Colonic mucosa (tissue), 4 donors: ENCODE measurements around the gene SSTR5. TPM values are rescaled to one million over a fixed set of nuclear protein-coding genes. Genes with fewer than 3 reads are reported as not detected.

Experiments used
- DNase-seq: peaks from one replicate; pipeline ENCODE4 v3.0.0-alpha.2; 2020
- H3K27ac ChIP-seq: fragments of 200-600 bp; one replicate; pipeline ENCODE4 v1.8.0; 2021
- H3K27me3 ChIP-seq: fragments of 200-600 bp; one replicate; pipeline ENCODE4 v1.8.0; 2021
- H3K36me3 ChIP-seq: fragments of 200-600 bp; one replicate; pipeline ENCODE4 v1.8.0; 2021
- H3K4me1 ChIP-seq: fragments of 200-600 bp; one replicate; pipeline ENCODE4 v1.8.0; 2021; ENCODE audit warnings: mild to moderate bottlenecking
- H3K4me3 ChIP-seq: fragments of 200-600 bp; one replicate; pipeline ENCODE4 v1.8.0; 2021
- H3K9ac ChIP-seq, 2 donors: one replicate each; pipeline ENCODE4 v1.7.0; 2013; ENCODE audit warnings: control low read depth in 2 of 2, low read depth in 2 of 2, low read length in 2 of 2
- H3K9me3 ChIP-seq: fragments of 200-600 bp; one replicate; pipeline ENCODE4 v1.8.0; 2021
- CTCF ChIP-seq: fragments of 200-600 bp; IDR thresholded peaks from one replicate; pipeline ENCODE4 v1.8.0; 2022; ENCODE audit warnings: antibody characterized with exemption, mild to moderate bottlenecking
- intact Hi-C: fragments of 100-400 bp; cut with DNase I; formaldehyde crosslinking; loops from one replicate; pipeline ENCODE4 v1.14.1; 2022
- total RNA-seq, 2 donors: library from RNA; stranded (reverse); fragmentation: NEBNext Ultra II Directional in 1 of 2; extraction: Animal tissue kit (Norgen Biotek cat#: 25700) in 1 of 2; gene quantifications; one replicate each; pipeline ENCODE4 v1.2.1, GENCODE V29; 2021
- donor health status: healthy.
- donor health status: DM: no; HTN: no; CAD: no.
- donor health status: DM: no; HTN: no; CAD: no.

SSTR5 gene
- total RNA-seq, 2 donors from 2014 or later: 0.24 to 0.37 TPM

GRCh38 chr16:1055557-1055924 is 17.0 kb upstream of the SSTR5 start:
- intact Hi-C loops: loop anchor here (2.0 to 5.0 kb wide), 2 partner anchors 241 to 343 kb away; no protein-coding TSS in a partner anchor
- H3K27me3 ChIP-seq: no peaks in the 10 kb centered on the region
- no peak for TF ChIP-seq CTCF

GRCh38 chr16:1056196-1056595 is 16.4 kb upstream of the SSTR5 start:
- intact Hi-C loops: loop anchor here (2.0 to 5.0 kb wide), 2 partner anchors 45 to 344 kb away; no protein-coding TSS in a partner anchor
- H3K4me3 ChIP-seq: no peak overlapping the region
- H3K27me3 ChIP-seq: no peaks in the 10 kb centered on the region
- no peaks in the 10 kb centered on the region for H3K9me3 ChIP-seq
- H3K4me1 ChIP-seq: no peaks in the 10 kb centered on the region
- no peaks in the 10 kb centered on the region for H3K36me3 ChIP-seq
- no peak for TF ChIP-seq CTCF
- H3K9ac ChIP-seq: no peak overlapping the region
- DNase-seq: no peak
- no peak overlapping the region for H3K27ac ChIP-seq

More at GRCh38 chr16:1055557-1055924, 17.0 kb upstream of the SSTR5 start:
- H3K9me3 ChIP-seq: no peaks in the 10 kb centered on the region
- H3K4me3 ChIP-seq: no peak overlapping the region
- H3K9ac ChIP-seq: no peak overlapping the region
- no peaks in the 10 kb centered on the region for H3K4me1 ChIP-seq
- no peak for DNase-seq
- H3K36me3 ChIP-seq: no peaks in the 10 kb centered on the region
- H3K27ac ChIP-seq: no peak overlapping the region

- Histone ChIP-seq H3K4me1 (no peaks in the 10 kb centered on the region), H3K36me3 (no peaks in the 10 kb centered on the region), H3K9ac (no peak overlapping the region), H3K27ac (no peak overlapping the region), H3K4me3 (no peak overlapping the region), H3K9me3 (no peaks in the 10 kb centered on the region), H3K27me3 (no peaks in the 10 kb centered on the region)
- peak; percentile 51 for DNase-seq
- intact Hi-C loops: loop anchor here (2.0 to 5.0 kb wide), 2 partner anchors 43 to 345 kb away; no protein-coding TSS in a partner anchor
- peak; percentile 93 for TF ChIP-seq CTCF
Observed at GRCh38 chr16:1057252-1057932, 15.2 kb upstream of the SSTR5 start.

GRCh38 chr16:1058216-1058615 is 14.3 kb upstream of the SSTR5 start:
- DNase-seq: no peak
- Histone ChIP-seq H3K36me3 (no peaks in the 10 kb centered on the region), H3K4me1 (no peaks in the 10 kb centered on the region), H3K4me3 (no peak overlapping the region), H3K27ac (no peak overlapping the region), H3K9ac (no peak overlapping the region), H3K9me3 (no peaks in the 10 kb centered on the region), H3K27me3 (no peaks in the 10 kb centered on the region)
- no peak for TF ChIP-seq CTCF
- intact Hi-C loops: loop anchor here (5.0 kb wide), 1 partner anchor 346 kb away; no protein-coding TSS in a partner anchor

GRCh38 chr16:1059310-1059709 is 13.2 kb upstream of the SSTR5 start:
- H3K9ac ChIP-seq: no peak overlapping the region
- TF ChIP-seq CTCF: no peak
- H3K27me3 ChIP-seq: no peaks in the 10 kb centered on the region
- no peak overlapping the region for H3K4me3 ChIP-seq
- intact Hi-C loops: loop anchor here (5.0 kb wide), 1 partner anchor 347 kb away; no protein-coding TSS in a partner anchor
- no peak overlapping the region for H3K27ac ChIP-seq
- DNase-seq: no peak
- no peaks in the 10 kb centered on the region for H3K9me3 ChIP-seq
- H3K4me1 ChIP-seq: no peaks in the 10 kb centered on the region
- no peaks in the 10 kb centered on the region for H3K36me3 ChIP-seq
